Measurements from ENCODE around the gene MUSK. TPM values are rescaled to one million over a fixed set of nuclear protein-coding genes. Genes with fewer than 3 reads are reported as not detected.

The MUSK gene
- total and polyA plus RNA-seq, 2 of the 8 experiments (the other 6 are each of a cell fraction or from before 2014, with no cell fraction given) = not detected

DNA sequence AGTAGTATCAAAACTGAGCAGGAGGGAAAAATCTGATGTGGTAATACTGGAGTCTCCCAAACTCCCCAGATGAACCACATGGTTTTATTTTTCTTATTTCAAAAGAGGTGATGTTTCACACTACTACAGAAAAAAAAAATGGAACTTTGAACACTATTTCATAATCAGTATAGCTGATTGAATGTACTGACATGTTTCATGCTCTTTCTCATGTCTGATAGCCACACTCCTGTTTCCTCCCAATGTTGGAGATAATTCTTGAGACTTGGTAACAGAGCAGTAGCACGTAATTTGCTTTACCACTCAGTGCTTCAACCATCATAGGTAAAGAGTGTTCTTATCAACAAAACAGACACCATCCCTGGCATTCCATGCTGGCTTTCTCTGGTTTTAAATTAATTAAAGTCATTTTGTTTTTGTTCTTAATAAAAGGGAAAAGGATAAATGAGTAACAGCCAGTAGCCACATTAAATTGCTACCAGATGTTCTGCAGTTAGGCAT, 85.2 kb downstream of the MUSK start (continued):
- TF ChIP-seq CHD2 (IDR thresholded peaks at IDR 0.05; ENCODE audit: low read length) = no peak

DNA sequence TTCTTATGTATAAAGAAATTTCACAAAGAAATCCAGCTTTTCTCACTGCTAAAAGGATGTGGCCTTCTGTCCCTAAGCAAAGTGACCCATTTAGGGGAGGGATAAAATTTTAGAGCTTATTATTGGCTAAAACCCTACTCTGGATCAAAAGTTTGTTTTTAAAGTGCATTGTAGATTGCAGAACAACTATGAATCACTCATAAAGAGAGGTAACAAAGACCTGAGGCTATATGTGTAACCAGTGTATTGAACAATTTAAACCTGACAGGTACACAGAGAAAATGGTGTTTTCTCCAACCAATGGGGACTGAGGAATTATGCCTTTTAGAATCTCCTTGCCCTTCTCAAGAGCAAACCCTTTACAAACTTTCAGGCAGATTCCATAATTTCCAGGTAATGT, 86.6 kb downstream of the MUSK start:
- Histone ChIP-seq H2BK120ac (replicated peaks; ENCODE audit: low read depth, low read length) (no peak overlapping the region), H3K4ac (replicated peaks; ENCODE audit: insufficient read length, low read depth, low read length) (no peak overlapping the region), H2BK12ac (ENCODE audit: low read depth, low read length) (no peak overlapping the region), H4K20me1 (replicated peaks in 1 of 2; ENCODE audit: control insufficient read depth in 1 of 2, insufficient read depth in 2 of 2, low read length in 2 of 2) (no peaks in the 10 kb centered on the region), H3K27ac (ENCODE audit: low read depth, low read length) (no peak overlapping the region), H3K36me3 (ENCODE audit: control insufficient read depth in 2 of 4, insufficient read depth in 4 of 4, low read length in 3 of 4) (no peaks in the 10 kb centered on the region), H2BK15ac (ENCODE audit: low read length) (no peak overlapping the region), H3K23me2 (ENCODE audit: low read depth, low read length) (no peaks in the 10 kb centered on the region; the same call in 1 of the 2 replicates), H2AK5ac (ENCODE audit: low read depth, low read length) (no peak overlapping the region), H3K27me3 (replicated peaks in 1 of 4; ENCODE audit: control insufficient read depth in 3 of 4, extremely low read depth in 1 of 4, insufficient read depth in 3 of 4, low read length in 3 of 4) (no peaks in the 10 kb centered on the region), H3K18ac (ENCODE audit: extremely low read depth, low read length) (no peak overlapping the region), H3K9me3 (ENCODE audit: insufficient read depth in 2 of 2, low read depth in 1 of 2, low read length in 1 of 2) (no peaks in the 10 kb centered on the region), H2BK20ac (ENCODE audit: low read length) (no peak overlapping the region), H2BK5ac (ENCODE audit: low read depth, low read length) (no peak overlapping the region), H4K91ac (replicated peaks; ENCODE audit: insufficient read length, low read length) (no peak overlapping the region), H3K56ac (replicated peaks; ENCODE audit: insufficient read length, low read depth, low read length) (no peak overlapping the region), H3K23ac (ENCODE audit: insufficient read length) (no peak overlapping the region), H4K8ac (ENCODE audit: extremely low read depth, insufficient read depth, low read length) (no peak overlapping the region), H3K4me1 (replicated peaks in 1 of 4; ENCODE audit: control insufficient read depth in 3 of 4, insufficient read depth in 4 of 4, low read length in 3 of 4) (no peaks in the 10 kb centered on the region), H3K9ac (replicated peaks in 1 of 4; ENCODE audit: extremely low read depth in 1 of 4, low read depth in 3 of 4, low read length in 3 of 4) (no peak overlapping the region), H3K14ac (ENCODE audit: insufficient read length) (no peak overlapping the region), H2AFZ (ENCODE audit: low read length) (no peak overlapping the region), H3K4me3 (ENCODE audit: extremely low read depth in 1 of 4, insufficient read depth in 2 of 4, low read depth in 3 of 4, low read length in 4 of 4) (no peak overlapping the region), H3K4me2 (ENCODE audit: insufficient read depth in 1 of 2, low read depth in 2 of 2, low read length in 2 of 2) (no peak overlapping the region), H4K5ac (ENCODE audit: insufficient read length, low read depth, low read length) (no peak overlapping the region), H3K79me2 (ENCODE audit: control insufficient read depth in 1 of 2, insufficient read depth in 2 of 2, low read length in 2 of 2) (no peaks in the 10 kb centered on the region), H3K79me1 (ENCODE audit: low read depth, low read length) (no peaks in the 10 kb centered on the region)
- FAIRE-seq (no peak), DNase-seq (ENCODE audit: low read depth in 1 of 2, low spot score in 2 of 2) (no peak)
- ChIA-PET CTCF (ENCODE audit: partially characterized antibody) (no interaction called here), POLR2A (ENCODE audit: partially characterized antibody) (no interaction called here)
- TF ChIP-seq NRF1 (IDR thresholded peaks at IDR 0.05; ENCODE audit: low read depth, low read length) = no peak
